HTERT RPE-1 (cell line): ENCODE measurements around the gene MYRIP.
"Not testable (repeated sequence)": the region's sequence is repeated elsewhere in the genome, so short reads cannot be mapped to it uniquely, and the experiment has no call there.

Source experiments
- in situ Hi-C: fragments of 300-500 bp; cut with MboI; formaldehyde crosslinking; loops from 4 replicates; pipeline ENCODE4 v1.14.3; 2020; ENCODE audit warnings: low sequenced_read_pairs

Gene MYRIP

DNA sequence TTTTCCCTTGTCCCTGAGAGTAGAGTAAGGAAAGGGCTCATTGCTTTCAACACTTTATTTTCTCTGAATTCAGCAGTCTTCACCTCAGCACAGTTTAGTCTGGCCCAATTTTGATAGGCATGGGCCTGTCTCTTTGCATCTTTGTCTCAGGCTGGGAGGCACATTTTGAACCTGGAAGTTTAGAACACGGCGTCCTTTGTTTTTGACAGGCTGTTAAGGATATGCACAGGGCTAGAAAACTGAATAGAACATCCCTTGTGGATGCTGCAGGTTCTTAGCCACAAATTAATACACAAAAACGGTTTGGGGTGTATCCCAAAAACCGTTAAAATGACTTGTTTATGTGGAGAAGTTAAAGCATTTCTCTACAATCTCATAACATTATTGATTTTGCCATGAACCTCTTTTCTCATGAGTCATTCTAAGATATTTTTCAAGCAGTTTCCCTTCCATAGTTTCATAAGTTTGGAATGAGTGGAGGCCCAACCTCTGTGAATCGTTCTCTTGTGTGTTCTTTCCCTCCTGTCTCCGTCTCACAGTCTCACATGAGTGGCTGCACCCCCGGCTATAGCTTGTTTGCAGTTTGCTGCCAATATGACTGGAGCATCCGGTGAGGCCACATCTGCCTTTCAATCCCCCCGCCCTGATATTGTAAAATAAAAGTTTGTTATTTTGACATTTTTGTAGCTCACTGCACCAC lies 307.2 kb downstream of the MYRIP start:
- in situ Hi-C loops = no loop called here

DNA sequence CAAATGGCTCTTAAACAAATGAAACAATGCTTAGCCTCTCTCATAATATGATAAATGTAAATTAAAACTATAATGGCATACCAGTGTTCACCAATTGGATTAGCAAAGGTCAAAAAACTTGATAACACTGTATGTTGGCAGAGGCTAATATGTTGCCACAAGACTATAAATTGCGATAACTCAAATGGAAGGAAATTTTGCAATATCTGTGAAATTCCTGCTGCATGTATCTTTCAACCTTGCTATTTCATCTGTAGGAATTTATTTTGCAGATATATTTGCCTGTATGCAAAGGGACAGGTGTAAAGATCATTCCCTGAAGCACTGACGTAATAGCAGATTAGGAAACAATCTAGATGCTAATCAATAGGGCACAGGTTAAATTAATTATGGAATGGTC lies 308.7 kb downstream of the MYRIP start:
- in situ Hi-C loops = no loop called here

DNA sequence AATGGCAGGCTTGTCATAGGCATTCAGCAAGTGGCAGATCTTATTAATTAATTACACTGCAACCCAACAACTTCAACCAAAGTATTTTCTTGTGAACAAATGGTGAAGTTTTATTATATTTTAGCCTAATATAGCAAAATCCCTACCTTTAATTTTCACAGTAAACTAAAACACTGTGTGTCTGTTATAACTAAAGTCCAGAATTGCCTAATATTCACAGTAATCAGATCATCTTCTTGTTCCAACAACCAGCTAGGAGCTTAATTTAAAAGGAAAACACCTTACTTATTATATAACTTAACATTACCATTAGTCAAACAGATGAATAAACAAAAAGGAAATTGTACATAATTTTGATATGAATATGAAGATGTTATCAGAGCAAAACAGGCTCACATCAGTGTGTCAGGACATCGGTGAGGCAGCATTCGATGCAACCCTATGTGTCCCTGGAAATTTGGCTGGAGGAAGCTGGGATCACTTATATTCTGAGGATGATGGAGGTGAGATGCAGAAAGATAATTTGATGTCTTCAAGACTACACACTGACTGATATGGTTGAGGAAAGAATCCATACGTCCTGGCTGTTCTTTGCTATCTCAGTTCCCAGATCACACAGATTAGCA lies 310.8 kb downstream of the MYRIP start:
- in situ Hi-C loops = no loop called here

DNA sequence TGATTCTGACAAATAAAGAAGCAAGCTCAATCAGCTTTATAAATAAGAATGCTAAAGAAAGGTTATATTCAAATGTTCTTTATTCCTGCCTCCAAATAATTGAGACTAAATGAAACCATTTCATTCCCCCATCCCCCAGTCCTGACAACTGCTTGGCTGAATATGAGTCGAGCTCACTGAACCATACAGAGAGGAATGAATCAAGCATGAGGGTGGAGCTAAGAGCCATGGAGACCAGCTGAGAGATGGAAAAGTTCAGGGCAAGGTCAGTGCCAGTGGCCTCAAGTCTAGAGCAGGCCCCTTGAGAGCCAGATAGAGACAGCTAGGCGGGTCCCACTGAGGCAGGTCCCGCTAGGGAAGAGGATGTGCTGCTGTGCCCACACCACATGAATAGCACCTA lies 311.4 kb downstream of the MYRIP start:
- in situ Hi-C loops = no loop called here

DNA sequence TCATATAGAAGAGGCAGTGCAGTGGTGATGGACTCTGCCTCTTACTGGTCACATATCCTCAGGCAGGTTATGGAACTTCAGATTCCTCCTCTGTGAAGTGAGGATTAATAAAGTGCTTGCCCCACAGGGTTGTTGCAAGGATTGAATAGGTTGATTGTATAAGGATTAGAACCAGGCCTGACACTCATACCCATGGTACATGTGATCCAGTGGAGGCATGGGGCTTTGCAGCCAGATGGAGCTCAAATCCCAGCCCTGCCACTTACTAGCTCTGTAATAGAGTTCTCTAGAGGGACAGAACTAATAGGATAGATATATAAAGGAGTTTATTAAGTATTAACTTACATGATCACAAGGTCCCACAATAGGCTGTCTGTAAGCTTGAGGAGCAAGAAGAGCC lies 315.5 kb downstream of the MYRIP start:
- in situ Hi-C loops = no loop called here

DNA sequence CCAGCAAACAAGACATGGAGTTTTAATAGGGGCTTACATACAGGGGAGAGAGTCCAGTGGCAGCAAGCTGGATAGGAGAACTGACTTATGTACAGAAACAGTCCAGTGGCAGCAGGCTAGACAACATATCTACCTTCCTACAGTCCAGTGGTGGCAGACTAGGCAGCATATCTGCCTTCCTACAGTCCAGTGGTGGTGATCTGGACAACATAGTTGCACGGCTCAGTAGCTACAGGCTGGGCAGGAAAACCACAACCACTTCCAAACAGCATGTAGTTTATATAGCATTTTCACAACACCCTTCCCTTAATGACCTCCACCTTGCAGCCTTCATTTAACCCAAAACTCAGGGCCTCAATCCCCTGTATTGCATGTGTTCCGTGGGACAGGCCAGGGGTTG lies 318.8 kb downstream of the MYRIP start:
- in situ Hi-C loops = no loop called here

DNA sequence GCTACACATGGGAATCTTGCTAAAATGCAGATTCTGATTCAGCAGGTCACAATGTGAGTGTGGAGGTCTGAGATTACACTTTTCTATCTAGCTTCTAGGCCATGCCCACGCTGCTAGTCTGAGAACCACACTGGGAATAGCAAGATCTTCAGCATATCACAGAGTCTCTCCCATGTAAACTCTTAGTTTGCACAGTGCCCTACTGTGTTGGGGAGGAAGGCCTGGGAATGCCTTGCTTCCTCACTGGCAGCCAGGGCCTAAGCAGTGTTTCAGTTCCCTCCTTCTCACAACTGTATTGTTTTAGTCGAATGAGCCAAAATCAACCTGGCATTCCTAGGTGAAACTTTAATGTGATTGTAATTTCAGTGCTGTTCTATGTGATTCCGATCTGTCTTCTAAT lies 320.1 kb downstream of the MYRIP start:
- in situ Hi-C loops = no loop called here

DNA sequence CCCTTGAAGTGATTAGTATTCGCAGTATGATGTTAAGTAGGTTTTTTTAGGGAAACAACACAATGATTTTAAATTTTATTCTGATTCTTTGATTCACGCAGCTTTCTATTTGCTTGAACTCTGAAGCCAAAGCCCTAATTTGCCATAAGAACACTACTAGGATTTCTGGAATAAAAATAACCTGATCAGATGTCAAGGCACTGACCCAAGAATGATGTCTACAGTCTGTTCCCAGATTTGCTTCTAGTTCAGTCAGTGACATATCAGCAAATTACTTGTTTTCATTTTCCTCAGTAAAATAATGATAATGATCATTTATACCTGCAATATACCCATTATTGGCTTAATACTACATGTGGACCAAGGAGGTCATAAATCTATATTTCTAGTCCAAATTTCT lies 320.6 kb downstream of the MYRIP start:
- in situ Hi-C loops = no loop called here

DNA sequence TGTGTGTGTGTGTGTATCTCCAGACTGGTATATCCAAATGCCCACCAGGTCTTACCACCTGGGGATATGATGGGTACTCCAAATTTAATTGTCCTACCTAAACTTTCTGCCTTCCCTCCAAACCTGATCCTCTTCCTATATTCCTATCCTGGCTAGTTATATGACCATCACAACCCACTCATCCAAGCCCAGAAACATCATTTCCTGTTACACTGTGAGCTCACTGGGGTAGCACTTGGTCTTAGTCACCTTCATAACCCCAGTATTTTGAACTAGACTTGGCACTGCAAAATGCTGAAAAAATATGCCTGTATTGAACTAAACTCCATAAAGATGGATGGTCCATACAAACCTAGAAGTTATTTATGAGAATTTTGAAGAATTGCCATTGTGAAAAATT lies 321.3 kb downstream of the MYRIP start:
- in situ Hi-C loops = no loop called here

DNA sequence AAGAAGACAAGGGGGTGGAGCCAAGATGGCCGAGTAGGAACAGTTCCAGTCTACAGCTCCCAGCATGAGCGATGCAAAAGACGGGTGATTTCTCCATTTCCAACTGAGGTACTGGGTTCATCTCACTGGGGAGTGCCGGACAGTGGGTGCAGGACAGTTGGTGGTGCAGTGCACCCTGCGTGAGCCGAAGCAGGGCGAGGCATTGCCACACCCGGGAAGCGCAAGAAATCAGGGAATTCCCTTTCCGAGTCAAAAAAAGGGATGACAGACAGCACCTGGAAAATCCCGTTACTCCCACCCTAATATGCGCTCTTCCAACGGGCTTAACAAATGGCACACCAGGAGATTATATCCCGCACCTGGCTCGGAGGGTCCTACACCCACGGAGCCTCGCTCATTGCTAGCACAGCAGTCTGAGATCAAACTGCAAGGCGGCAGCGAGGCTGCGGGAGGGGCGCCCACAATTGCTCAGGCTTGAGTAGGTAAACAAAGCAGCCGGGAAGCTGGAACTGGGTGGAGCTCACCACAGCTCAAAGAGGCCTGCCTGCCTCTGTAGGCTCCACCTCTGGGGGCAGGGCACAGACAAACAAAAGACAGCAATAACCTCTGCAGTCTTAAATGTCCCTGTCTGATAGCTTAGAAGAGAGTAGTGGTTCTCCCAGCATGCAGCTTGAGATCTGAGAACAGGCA lies 324.6 kb downstream of the MYRIP start:
- in situ Hi-C loops = not testable (repeated sequence)

DNA sequence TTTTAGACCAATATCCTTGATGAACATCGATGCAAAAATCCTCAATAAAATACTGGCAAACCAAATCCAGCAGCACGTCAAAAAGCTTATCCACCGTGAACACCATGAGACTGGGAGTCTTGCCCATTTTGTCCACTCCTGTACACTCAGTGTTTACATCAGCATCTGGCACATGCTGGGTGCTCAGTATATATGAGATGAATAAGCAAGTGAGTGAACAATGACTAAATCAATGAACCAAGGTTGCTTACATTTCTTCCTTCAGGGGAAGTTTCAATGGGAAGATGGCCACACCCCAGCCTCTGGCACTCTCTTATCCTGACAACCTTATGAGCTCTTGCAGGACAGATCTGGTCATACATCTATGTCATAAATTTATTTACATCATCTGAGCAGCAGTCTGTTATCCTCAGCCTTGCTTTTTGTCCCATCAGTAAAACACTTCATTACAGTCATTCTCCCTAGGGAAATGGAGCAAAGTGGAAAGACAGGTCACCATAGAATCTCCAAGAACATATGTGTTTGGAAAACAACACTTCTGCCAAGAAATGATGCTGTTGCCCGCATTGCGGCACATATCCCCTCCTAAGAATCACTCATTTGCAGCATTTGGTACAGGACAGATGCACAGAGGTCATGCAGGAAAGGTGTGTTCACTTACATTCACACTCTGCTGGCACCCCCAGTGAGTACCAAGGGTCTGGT lies 328.3 kb downstream of the MYRIP start:
- in situ Hi-C loops = no loop called here

DNA sequence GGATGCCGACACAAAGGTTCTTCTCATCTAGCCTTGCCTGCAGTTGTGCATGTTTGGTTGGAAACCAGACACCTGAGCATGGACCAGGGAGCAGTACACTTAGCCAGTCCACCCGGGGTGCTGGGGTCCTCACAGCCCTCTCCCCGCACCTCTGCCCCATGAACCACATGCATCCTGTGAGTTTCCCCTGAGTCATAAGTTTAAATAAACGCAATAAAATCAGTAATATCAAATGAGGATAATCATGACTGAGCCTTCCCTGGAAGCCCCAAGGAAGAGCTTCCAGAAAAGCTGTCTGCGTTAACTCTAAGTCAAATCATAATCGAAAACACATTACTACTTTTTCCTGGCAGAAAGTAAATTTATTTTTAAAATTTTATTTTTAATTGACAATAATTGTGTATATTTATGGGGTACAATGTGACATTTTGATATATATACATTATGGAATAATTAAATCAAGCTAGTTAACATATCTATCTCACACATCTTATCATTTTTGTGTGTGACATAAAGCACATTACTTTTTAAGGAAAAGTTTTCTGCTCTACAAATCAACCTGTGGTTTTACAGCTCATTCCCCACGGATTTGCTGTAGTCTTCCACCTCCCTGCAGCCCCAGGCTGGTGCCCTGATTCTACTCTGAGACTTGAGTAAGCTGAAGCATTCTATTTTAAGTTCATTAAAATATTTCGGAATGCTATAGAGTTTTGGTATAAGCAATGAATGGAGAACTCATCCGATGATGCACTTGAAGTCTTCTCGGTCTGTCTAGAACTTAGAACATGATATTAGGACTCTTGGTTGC lies 334.1 kb downstream of the MYRIP start:
- in situ Hi-C loops = no loop called here

DNA sequence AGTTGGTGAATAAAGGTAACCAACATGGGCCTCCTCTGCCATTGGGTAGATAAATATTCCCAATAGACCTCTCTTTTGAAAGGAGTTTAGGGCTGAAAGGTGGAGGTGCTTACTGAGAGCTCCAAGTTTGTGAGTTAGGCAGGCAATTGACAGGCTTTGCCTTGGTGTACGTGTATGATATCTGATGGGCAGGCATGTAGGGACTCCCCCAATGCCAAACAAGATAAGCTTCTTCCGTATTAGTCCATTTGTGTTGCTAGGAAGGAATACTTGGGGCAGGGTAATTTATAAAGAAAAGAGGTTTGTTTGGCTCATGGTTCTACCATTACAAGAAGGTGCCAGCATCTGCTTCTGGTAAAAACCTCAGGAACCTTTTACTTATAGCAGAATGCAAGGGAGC lies 339.4 kb downstream of the MYRIP start:
- in situ Hi-C loops = no loop called here

DNA sequence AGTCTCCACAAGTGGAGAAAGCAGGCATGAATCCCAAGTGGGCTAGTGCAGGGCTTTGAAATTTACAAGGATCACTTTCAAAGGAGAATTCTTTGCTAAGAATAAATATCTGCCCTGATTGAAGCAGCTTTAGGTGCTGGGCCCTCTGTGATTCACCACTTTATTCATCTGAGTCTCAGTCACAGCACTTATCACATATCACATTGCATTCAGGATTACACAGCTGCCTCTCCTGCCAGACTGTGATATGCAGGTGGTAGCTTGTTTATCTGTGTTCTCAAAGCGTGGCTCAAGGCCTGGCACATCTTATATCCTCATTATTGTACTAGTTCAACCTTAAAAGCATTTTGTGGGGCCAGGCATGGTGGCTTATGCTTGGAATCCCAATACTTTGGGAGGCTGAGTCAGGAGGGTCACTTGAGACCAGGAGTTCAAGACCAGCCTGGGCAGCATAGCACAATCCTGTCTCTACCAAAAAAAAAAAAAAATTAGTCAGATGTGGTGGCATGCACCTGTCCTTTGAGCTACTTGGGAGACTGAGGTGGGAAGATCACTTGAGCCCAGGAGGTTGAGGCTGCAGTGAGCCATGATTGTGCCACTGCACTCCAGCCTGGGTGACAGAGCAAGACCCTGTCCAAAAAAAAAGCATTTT lies 343.2 kb downstream of the MYRIP start:
- in situ Hi-C loops = no loop called here

DNA sequence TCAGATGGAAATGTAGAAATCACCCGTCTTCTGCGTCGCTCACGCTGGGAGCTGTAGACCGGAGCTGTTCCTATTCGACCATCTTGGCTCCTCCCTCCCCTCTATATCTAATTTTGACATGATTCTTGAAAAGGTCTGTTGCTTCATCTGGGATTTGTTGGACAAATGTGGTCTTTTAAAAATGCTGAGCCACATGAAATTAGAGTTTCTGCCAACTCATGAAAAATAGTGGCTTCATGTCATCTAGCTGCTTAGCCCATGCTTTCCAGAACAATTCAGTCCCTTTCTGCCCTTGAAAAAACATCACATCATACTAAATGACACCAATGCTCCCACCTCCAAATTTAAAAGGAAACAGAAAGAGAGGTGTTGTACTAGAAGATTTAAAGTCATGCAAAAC lies 351.5 kb downstream of the MYRIP start:
- in situ Hi-C loops = no loop called here

DNA sequence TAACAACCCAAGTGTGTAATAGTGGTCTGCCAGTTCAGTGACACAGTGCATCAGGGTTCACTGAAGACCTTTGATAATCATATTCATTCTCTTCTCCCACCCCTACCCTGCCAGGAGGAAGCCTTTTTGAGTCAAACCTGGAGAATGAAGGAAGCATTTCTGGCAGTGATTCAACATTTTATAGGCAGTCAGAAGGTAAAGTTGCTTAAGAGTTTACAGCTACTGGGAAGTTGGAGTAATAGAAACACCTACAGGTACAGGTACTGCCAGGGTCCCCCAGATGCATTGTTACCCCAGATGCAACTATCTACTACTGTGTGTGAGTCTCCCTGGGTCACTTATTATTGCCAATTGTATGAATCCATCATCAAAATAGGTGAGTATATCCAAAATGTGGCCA lies 353.2 kb downstream of the MYRIP start:
- in situ Hi-C loops = no loop called here

DNA sequence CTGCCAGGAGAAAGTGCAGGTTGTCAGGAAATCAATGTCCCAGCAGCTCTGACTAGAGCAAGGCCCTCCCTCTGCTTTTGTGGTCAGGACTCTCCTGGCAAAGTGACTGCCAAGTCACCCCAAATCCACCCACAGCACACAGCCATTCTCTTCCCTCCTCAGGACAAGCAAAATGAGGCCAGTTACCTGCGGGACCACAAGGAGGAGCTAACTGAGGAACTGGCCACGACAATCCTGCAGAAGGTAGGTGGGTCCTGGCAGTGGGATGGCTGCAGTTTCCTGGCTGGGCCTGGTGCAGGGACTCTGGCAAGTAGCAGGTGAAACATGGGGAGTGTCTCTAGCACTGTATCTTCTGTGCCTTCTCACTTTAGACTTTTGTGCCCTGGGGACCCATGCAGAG lies 357.6 kb downstream of the MYRIP start:
- in situ Hi-C loops = no loop called here

DNA sequence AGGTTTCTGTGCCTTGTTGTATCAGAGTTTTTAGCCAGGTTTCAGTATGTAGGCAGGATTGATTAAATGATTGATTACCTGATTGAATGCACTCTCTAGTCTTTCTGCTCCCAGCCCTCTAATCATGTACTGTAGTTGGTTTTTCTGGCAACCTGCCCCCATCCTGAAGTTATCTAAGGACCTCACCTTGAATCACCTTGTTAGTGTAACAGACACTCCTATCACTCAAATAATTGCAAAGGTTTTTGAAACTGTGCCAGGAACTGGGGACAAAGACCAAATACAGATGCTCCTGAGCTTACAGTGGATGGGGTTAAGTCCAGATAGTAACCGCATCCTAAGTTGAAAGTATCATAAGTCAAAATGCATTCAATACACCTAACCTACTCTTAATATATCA lies 358.5 kb downstream of the MYRIP start:
- in situ Hi-C loops = no loop called here

DNA sequence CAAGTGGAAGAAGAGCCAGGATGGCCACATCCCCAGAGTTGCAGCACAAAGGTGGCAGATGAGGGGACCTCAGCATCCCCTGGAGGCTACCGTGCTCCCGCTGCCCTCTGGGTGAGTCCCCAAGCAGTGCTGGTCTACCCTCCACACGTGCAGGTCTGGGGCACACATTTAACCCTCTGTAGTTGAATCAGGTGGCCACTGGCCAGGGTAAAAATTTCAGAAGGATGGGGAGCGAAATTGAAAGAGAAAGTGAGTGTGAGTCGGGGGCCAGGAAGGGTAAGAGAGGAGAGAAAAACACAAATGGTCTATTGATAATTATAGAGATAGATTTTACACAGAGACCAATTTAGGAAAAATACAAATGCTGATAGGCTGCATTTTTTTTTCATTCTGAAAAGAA lies 360.6 kb downstream of the MYRIP start:
- in situ Hi-C loops = no loop called here

DNA sequence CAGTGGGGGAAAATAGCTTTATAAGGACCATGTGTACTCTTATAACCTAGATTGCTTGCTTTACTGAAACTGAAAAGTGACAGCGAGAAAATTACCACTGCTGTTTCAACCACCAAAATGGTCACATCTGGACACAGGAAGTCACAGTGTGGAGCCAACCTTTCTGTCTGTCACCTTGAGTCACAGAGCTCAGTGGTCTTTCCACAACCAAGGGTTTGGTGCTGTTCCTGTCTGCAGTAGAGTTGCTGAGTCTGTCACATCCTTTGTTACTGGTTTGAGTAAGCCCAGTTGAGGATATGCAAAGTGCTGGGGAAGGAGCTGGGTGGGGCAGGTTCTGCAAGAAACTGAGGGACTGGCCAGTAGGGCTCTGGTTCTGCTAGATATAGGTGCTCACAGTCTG lies 361.0 kb downstream of the MYRIP start:
- in situ Hi-C loops = no loop called here
